KBM-7 (cell line): Measurements from ENCODE around the gene ZNF804B.

Experiments
- DNase-seq: peaks from one replicate; pipeline ENCODE4 v3.0.0-alpha.2; 2015
- in situ Hi-C: fragments of 300-500 bp; cut with MboI; formaldehyde crosslinking; loops from 2 replicates; pipeline ENCODE4 v1.14.3; 2020; ENCODE audit warnings: low sequenced_read_pairs, low pct_unique_long_range_greater_than_20kb, mixed read lengths

ZNF804B gene

GRCh38 chr7:88759230-88760135, at the start of gene ZNF804B:
ZNF804B (plus strand) TSS chr7:88759700; CDS start chr7:88759977, 277 bp downstream.
- DNase-seq, result no peak
- in situ Hi-C loops, result no loop called here

GRCh38 chr7:88735920-88736319, 23.6 kb upstream of the ZNF804B start:
- in situ Hi-C loops, result no loop called here
- DNase-seq, result no peak

GRCh38 chr7:88737632-88738031, 21.9 kb upstream of the ZNF804B start:
- in situ Hi-C loops, result no loop called here
- DNase-seq, result no peak

GRCh38 chr7:88746126-88746525, 13.4 kb upstream of the ZNF804B start:
- in situ Hi-C loops, result no loop called here
- no peak for DNase-seq

- no peak for DNase-seq
- in situ Hi-C loops, result no loop called here
These were observed 2.7 kb upstream of the ZNF804B start for GRCh38 chr7:88756802-88757201.

GRCh38 chr7:88757371-88757770, 2.1 kb upstream of the ZNF804B start:
- in situ Hi-C loops, result no loop called here
- no peak for DNase-seq

GRCh38 chr7:88758381-88759229, 895 bp upstream of the ZNF804B start:
- in situ Hi-C loops, result no loop called here
- DNase-seq, result no peak

GRCh38 chr7:88760136-88760515, 626 bp downstream of the ZNF804B start:
- no peak for DNase-seq
- in situ Hi-C loops, result no loop called here

- no peak for DNase-seq
- in situ Hi-C loops, result no loop called here
These were observed 2.3 kb downstream of the ZNF804B start for GRCh38 chr7:88761779-88762178.

GRCh38 chr7:88771417-88771816, 11.9 kb downstream of the ZNF804B start:
- in situ Hi-C loops, result no loop called here

GRCh38 chr7:88772776-88773175, 13.3 kb downstream of the ZNF804B start:
- in situ Hi-C loops, result no loop called here
- no peak for DNase-seq

More at GRCh38 chr7:88771417-88771816, 11.9 kb downstream of the ZNF804B start:
- no peak for DNase-seq

- in situ Hi-C loops, result no loop called here
- DNase-seq, result no peak
These were observed 16.3 kb downstream of the ZNF804B start for GRCh38 chr7:88775838-88776237.

- in situ Hi-C loops, result no loop called here
- DNase-seq, result no peak
These were observed 28.3 kb downstream of the ZNF804B start for GRCh38 chr7:88787777-88788176.

- peak; percentile 17 for DNase-seq
These were observed 30.1 kb downstream of the ZNF804B start for GRCh38 chr7:88789480-88790064.

GRCh38 chr7:88791891-88792290, 32.4 kb downstream of the ZNF804B start:
- in situ Hi-C loops, result no loop called here
- DNase-seq, result no peak

More at GRCh38 chr7:88789480-88790064, 30.1 kb downstream of the ZNF804B start:
- in situ Hi-C loops, result no loop called here

GRCh38 chr7:88792361-88792760, 32.9 kb downstream of the ZNF804B start:
- no peak for DNase-seq
- in situ Hi-C loops, result no loop called here

GRCh38 chr7:88795553-88795952, 36.1 kb downstream of the ZNF804B start, which contains the start of gene TEX47:
TEX47 (minus strand) TSS chr7:88795737; CDS start chr7:88794942, 795 bp downstream.
- in situ Hi-C loops, result no loop called here
- DNase-seq, result no peak

- in situ Hi-C loops, result no loop called here
- DNase-seq, result no peak
These were observed 41.5 kb downstream of the ZNF804B start for GRCh38 chr7:88801046-88801445.

GRCh38 chr7:88806280-88807037, 47.0 kb downstream of the ZNF804B start:
- DNase-seq, result no peak
- in situ Hi-C loops, result no loop called here
